GM19324 (cell line): ENCODE results near the gene RUFY2.
"Not testable (repeated sequence)": the region's sequence is repeated elsewhere in the genome, so short reads cannot be mapped to it uniquely, and the experiment has no call there.

Source experiments
- ATAC-seq: cut with Tn5 transposase; IDR thresholded peaks from one replicate; pipeline ENCODE4 v1.9.1; 2021; ENCODE audit warnings: mild to moderate bottlenecking, moderate library complexity; ENCODE audit not compliant: unreplicated experiment, low FRiP score

RUFY2 gene, protein sequence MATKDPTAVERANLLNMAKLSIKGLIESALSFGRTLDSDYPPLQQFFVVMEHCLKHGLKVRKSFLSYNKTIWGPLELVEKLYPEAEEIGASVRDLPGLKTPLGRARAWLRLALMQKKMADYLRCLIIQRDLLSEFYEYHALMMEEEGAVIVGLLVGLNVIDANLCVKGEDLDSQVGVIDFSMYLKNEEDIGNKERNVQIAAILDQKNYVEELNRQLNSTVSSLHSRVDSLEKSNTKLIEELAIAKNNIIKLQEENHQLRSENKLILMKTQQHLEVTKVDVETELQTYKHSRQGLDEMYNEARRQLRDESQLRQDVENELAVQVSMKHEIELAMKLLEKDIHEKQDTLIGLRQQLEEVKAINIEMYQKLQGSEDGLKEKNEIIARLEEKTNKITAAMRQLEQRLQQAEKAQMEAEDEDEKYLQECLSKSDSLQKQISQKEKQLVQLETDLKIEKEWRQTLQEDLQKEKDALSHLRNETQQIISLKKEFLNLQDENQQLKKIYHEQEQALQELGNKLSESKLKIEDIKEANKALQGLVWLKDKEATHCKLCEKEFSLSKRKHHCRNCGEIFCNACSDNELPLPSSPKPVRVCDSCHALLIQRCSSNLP

DNA sequence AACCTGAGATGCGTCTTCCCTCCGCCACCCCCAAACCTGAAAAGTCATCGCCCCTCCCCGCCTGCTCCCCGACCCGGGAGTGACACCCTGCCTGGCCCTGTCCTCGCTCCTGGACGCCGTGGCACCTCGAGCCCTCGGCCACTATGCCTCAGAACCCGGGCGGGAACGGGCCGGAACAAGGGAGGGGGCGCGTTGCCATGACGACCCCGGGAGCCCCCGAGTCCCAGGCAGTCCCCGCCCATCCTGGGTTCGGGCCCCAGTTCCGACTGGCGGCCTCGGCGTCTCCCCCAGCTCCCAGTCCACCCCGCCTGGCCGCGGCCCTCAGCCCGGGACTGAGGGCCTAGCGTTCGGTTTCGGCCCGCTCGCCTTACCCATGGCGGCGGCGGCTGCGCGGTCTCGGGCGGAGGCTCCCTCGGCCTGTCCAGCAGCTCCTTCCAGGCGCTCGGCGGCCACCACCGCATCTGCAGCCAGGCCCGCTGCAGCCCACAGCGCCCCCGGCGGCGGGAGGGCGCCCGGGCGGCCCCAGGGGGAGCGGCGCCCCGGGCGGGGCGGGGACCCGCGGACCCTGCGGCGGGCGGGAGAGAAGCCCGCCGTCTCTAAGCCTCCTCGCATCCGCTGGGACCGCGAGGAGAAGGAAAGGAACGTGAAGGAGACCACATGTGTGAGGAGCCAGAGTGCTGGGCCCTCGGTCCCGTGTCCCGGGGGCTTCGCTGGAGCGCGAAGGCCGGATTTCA, at the start of gene RUFY2:
RUFY2 (minus strand) TSS at position 463 of the 734 bp plus-strand sequence; CDS start at position 375, 88 bp downstream.
- peak; percentile 97 for ATAC-seq

DNA sequence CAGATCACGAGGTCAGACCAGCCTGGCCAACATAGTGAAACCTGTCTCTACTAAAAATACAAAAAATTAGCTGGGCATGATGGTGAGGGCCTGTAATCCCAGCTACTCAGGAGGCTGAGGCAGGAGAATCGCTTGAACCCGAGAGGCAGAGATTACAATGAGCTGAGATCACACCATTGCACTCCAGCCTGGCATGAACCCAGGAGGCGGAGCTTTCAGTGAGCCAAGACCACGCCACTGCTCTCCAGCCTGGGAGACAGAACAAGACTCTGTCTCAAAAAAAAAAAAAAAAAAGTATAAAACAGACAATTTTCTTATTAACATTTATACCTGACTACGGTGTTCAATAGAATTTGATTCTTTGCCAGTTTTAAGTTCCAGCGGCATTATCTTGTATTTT, 42.6 kb upstream of the RUFY2 start:
- not testable (repeated sequence) for ATAC-seq

GRCh38 chr10:68446179-68446578, 39.1 kb upstream of the RUFY2 start:
- no peak for ATAC-seq

GRCh38 chr10:68442971-68443370, 35.9 kb upstream of the RUFY2 start:
- ATAC-seq, result no peak

DNA sequence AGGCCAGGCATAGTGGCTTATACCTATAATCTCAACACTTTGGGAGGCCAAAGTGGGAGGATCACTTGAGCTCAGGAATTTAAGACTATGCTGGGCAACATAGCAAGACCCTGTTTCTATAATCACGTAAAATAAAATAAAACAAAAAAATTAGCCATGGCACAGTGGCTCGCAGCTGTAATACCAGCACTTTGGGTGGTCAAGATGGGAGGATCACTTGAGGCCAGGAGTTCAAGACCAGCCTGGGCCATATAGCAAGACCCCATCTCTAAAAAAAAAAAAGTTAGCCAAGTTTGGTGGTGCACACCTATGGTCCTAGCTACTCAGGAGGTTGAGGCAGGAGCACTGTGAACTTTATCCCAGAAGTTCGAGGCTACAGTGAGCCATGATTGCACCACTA, 33.8 kb upstream of the RUFY2 start:
- ATAC-seq, result no peak

- no peak for ATAC-seq
Observed at GRCh38 chr10:68435803-68436202, 28.7 kb upstream of the RUFY2 start.

DNA sequence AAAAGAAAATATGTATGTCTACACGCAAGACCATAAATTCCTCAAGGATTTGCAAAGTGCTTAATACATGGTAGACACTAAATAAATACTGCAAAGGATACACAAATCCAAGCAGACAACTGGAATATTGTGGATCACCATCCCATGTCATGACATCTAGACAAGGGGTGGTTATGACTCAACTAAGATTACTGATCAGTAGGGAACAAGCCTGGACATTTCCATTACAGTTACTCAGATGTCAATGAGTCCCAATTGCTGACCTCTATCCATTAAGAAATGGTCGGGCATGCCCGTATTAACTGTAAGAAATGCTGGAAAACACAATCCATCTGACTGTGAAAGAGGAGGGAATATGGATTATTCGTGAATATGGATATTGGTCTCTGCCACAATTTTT, 27.6 kb upstream of the RUFY2 start:
- ATAC-seq, result no peak

GRCh38 chr10:68428396-68429104, 21.5 kb upstream of the RUFY2 start:
- ATAC-seq, result no peak

GRCh38 chr10:68424454-68425014, 17.5 kb upstream of the RUFY2 start:
- ATAC-seq, result no peak

- no peak for ATAC-seq
Observed at GRCh38 chr10:68423522-68423921, 16.4 kb upstream of the RUFY2 start.

- no peak for ATAC-seq
Observed at GRCh38 chr10:68419376-68419775, 12.3 kb upstream of the RUFY2 start.

DNA sequence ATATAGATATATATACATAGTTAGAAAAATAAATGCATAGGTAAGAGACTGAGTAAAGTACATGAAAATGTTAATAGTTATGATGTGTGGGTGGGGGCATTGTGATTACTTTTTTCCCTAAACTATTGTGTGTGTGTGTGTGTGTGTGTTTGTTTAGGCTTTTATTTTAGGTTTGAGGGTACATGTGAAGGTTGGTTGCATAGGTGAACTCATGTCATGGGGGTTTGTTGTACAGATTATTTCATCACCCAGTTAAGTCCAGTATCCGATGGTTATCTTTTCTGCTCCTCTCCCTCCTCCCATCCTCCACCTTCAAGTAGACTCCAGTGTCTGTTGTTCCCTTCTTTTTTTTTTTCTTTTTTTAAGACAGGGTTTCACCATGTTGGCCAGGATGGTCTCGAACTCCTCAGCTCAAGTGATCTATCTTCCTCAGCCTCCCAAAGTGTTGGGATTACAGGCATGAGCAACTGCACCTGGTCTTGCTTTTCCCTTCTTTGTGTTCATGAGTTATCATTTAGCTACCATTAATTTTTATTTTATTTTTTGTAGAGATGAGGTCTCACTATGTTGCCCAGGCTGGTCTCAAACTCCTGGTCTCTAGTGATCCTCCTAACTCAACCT, 1.9 kb upstream of the RUFY2 start:
- ATAC-seq, result no peak

- ATAC-seq, result peak; percentile 19
Observed at GRCh38 chr10:68406111-68406814, 814 bp downstream of the RUFY2 start.

GRCh38 chr10:68403701-68404100, 3.4 kb downstream of the RUFY2 start:
- no peak for ATAC-seq

DNA sequence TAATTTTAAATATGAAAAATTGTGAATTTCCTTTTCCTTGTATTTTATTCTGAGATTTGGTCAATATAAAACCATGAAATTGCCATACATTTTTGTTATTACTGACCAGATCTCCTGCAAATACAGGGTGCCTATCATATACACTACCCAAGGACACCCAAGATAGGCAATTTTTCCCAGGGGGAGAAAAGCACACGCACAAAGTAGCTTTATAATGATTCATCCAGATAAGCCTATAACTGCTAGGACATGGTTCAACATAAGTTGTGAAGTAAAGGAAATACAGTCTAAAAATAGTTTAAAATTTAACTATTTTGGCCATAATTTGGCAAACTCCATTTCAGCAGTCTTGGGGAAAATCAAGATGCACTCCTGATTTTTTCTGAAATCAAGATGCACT, 4.8 kb downstream of the RUFY2 start:
- no peak for ATAC-seq

DNA sequence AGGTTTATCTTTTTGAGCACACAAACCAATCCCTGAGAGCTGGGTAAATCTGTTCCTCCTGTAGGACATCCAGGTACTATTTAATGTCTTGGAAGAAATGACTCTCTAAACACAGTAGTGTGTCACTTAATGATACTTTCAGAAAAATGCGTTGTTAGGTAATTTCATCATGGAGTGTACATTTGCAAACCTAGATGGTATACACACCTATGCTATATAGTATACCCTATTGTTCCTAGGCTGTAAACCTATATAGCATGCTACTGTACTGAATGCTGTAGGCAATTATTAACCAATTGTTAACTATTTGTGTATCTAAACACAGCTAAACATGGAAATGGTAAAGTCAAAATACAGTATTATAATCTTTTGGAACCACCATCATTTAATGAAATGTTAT, 10.1 kb downstream of the RUFY2 start:
- no peak for ATAC-seq

DNA sequence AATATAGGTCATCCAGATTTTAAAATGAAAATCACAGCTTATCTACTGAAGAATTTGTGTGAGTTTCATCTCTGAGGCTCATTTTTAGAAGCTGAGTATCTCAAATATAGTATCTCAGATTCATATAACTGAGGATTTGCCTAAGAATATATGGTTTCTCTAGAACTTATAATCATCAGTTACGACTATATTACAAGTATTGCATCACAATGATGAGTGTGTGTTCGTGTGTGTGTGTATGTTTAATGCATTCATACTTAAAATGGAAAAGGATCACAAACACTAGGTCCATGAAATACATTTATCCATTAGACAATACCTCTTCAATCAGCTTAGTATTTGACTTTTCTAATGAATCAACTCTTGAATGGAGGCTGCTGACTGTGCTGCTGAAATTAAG, 21.3 kb downstream of the RUFY2 start:
- ATAC-seq, result no peak

GRCh38 chr10:68371604-68372003, 35.5 kb downstream of the RUFY2 start:
- no peak for ATAC-seq

GRCh38 chr10:68367121-68367520, 40.0 kb downstream of the RUFY2 start:
- ATAC-seq, result no peak
